GM18907 (cell line): Measurements from ENCODE around the gene TSHZ2.

Experiments
- ATAC-seq: cut with Tn5 transposase; IDR thresholded peaks from one replicate; pipeline ENCODE4 v1.9.1; 2021; ENCODE audit warnings: mild to moderate bottlenecking, moderate library complexity; ENCODE audit not compliant: unreplicated experiment

The TSHZ2 gene

DNA sequence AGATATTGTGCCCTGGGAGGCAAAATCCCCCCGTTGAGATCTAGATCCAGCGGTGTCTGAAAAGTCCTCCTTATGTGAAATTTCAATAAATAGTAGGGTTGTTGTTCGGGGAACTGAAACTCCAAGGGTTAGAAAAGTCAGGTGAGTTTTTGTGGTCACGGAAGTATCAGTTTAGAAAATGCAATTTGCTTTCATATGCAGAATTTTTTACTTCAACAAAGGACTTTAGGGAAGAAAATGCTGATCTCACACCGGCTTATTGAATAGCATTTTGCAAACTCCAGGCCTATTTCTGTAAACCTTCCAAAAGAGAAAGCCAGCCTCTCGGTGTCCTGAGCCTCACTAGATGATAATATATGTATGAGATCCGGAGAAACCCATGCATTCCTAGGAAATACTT, 254.7 kb downstream of the TSHZ2 start:
- ATAC-seq = no peak

DNA sequence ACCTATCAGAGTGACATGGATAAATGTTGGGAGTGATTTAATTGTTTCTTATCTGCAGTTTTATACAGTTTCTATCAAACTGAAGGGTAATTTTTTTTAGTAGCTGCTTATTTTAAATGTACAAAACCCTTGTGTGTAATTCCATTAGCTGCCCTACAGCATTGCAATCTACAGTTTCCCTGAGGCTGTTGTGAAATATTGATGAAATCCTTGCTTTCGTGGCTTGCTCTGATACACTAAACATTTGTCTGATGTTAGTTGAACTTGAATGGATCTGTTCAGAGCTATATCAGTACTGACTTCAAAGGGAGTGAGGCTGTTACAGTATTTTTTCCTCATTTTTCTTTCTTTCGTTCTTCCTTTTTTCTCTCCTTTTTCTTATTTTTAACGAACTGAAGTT, 255.4 kb downstream of the TSHZ2 start:
- no peak for ATAC-seq

DNA sequence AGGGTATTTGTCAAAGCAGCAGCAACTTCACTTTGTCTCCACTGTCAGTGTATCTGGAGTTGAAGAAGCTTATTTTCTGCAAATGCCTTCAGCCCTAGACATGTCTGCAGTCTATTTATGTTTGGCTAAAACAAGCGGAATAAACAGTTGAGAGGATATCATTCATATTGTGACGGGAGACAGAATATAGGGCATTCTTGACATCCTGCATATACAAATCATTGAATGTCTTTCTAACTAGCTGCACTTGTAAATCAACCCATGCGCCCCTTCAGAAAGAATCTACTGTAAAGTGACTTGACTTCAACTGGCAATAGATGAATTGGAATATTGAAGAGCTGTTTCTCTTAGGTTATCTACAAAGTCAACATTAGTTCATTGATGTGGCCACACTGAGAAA, 258.9 kb downstream of the TSHZ2 start:
- no peak for ATAC-seq

DNA sequence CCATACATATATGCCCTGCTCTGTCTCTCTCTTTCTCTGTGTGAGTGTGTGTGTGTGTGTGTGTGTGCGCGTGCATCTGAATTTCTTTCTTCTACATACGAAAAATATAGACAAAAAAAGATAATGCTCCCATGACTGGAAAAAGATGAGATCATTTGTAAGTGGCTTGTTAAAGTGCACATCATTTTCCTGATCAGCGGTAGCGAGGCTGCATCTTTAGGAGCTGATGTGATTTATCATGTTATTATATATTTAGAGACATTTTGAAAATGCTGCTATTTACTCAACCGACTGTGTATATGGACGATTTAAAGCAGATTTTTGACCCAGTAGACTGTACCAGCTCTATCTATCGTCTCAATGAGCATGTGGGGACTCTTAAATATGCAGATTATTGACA, 265.3 kb downstream of the TSHZ2 start:
- ATAC-seq = no peak

DNA sequence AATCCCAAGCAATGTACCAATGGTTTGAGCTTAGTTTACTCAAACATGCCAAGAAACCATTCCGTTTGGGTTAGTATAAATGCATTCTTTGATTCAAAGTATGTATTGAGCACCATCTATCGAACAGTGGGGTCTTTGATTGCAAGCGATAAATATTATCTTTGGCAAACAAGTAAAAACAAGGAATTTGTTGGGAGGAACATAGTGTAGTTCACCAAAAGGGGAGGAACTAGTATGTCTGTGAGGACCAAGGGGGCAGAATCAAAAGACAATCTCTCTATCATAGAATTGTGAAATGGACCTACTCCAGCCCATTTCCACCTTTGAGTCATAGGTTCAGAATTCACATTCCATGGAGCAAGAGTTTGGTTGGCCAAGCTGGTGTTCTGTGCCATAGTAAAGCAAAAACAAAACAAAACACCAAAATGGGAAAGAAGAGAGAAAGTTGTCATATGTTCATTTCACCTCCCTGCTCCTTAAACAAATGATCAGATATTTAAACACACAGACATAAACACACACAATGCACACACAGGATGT, 266.0 kb downstream of the TSHZ2 start:
- no peak for ATAC-seq

DNA sequence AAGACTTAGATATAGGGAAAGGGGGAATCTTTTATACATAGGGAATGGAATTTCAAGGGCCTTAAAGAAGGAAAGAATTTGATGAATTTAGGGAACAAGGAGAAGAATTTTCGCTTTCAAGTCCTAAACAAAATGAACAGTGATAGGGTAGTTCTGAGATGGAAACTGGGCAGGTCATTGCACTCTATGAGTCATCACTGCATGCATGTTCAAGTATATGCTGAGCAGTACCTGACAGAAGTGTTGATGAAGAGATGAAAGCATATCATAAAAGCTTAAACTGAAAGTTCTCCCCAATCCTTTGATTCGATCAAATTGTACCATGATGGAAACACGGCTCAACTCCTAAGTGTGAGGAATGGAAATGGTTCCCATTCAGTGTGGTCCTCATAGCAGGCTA, 271.0 kb downstream of the TSHZ2 start:
- ATAC-seq = no peak

DNA sequence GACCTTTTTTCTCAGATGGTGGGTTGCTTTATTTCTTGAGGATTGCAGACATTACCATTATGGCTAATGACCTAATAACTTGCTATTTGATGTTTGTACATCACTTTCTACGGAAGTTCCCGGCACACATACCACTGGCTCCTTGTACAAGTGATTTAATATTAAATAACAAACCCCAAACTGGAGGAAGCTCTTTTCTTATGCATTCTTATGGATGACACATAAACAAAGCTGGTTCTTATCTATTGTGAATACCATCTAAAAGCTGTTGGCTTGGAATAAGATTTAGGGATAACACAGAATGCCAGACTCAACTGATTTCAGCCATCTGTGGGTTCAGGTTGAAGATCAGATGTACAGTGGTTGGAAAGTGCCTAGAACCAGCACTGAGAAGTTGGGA, 272.6 kb downstream of the TSHZ2 start:
- no peak for ATAC-seq

DNA sequence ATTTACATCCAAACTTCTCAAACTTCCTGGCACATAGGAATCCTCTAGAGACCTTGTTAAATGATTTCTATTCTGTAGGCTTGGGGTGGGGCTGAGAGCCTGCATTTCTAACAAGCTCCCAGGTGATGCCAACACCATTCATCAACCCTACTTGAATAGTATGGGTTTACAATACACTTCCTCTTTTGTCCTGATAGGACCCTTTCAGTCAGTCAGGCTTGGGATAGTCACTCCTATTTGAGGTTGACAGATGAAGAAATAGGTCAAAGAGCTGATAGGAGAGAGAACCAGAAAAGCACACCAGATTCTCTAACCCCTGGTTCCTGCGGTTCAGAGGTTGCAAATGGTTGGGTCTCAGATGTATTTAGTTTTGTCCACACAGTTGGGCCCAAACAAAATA, 273.4 kb downstream of the TSHZ2 start:
- no peak for ATAC-seq

DNA sequence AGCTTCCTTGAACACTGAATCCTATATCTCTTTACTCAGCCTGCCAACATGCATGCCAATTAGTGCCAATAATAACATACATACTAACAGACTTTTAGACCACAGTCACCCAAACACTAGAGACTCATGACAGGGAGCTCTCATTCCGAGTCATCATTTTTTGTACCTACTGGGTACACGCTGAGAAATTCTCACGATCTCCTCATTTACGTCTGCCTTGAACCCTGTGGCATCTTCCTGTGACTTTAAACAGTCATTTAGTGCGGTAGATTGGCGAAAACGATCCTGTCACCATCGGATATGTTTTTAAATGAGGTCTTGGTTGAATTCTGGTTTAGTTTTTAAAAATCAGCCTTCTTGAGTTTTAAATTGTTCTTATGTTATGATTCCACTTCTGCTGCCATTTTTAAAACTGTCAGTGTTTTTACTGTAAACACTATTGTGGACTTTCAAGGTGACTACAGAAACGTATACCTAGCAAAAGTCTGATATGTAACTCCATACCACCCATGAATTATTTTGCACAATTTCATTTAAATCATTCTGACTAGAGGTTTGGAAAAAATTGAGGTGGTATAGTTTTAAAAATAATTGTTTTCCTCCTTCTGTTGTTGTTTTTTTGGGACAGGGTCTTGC, 275.4 kb downstream of the TSHZ2 start:
- ATAC-seq = no peak

DNA sequence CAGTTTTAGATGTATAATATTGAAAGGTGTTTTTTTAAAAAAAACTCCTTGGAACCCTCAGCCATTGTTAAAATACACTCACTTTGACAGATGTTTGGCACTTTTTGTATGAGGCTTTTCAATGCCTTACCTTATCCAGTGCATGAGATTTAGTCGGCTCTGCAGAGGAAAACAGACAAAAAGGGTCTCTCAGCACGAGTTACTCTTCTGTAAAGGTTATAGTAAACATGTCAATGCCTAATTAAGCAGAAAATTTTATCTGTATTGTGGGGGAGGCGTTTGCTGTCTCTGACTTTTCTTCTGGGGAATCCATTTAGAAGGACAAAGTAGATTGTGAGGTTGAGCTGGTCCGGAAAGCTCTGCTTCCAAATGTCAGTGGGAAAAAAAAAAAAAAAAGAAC, 278.3 kb downstream of the TSHZ2 start:
- no peak for ATAC-seq

DNA sequence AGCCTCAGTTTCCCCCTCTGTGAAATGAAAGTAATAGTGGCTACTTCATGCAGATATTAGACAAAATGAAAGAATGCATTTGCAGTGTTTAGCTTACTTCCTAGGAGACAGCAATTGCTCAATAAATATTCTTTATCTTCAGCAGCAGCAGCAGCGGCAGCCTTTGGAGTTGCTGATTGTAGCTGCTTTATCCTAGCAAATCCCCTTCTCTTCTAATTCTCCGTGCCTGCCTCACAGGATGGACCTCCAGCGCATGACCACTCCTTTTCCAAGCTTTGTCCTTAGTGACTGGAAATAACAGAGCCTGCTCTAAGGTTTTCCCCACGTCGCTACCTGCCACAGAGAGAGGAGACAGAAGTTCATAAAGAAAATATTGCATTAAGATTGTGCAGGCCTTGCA, 279.8 kb downstream of the TSHZ2 start:
- no peak for ATAC-seq

DNA sequence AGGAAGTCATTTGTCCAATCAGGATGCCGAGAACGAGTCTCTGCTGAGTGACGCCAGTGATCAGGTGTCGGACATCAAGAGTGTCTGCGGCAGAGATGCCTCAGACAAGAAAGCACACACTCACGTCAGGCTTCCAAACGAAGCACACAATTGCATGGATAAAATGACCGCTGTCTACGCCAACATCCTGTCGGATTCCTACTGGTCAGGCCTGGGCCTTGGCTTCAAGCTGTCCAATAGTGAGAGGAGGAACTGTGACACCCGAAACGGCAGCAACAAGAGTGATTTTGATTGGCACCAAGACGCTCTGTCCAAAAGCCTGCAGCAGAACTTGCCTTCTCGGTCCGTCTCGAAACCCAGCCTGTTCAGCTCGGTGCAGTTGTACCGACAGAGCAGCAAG, 281.5 kb downstream of the TSHZ2 start:
- no peak for ATAC-seq

DNA sequence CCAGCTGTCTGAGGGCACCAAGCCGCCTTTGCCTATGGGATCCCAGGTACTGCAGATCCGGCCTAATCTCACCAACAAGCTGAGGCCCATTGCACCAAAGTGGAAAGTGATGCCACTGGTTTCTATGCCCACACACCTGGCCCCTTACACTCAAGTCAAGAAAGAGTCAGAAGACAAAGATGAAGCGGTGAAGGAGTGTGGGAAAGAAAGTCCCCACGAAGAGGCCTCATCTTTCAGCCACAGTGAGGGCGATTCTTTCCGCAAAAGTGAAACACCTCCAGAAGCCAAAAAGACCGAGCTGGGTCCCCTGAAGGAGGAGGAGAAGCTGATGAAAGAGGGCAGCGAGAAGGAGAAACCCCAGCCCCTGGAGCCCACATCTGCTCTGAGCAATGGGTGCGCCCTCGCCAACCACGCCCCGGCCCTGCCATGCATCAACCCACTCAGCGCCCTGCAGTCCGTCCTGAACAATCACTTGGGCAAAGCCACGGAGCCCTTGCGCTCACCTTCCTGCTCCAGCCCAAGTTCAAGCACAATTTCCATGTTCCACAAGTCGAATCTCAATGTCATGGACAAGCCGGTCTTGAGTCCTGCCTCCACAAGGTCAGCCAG, 283.0 kb downstream of the TSHZ2 start:
- no peak for ATAC-seq

DNA sequence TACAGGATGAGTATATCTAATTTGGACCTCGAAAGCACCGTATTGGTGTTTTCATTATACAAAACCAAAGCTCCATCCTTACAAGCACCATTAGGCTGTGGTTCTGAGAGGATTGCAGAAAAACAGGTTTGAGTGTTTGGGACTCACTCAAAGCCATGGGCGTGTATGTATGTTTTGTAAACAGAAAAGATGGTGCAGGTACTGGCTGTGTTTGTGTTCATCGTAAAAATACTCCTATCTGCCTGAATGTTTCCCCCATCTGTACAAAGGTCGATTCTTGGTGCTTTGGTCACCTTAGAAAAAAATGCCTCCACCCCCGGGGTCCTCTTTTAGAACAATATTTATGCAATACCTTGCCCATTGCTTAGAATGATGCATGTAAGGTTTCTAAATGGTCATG, 286.6 kb downstream of the TSHZ2 start:
- ATAC-seq = no peak

DNA sequence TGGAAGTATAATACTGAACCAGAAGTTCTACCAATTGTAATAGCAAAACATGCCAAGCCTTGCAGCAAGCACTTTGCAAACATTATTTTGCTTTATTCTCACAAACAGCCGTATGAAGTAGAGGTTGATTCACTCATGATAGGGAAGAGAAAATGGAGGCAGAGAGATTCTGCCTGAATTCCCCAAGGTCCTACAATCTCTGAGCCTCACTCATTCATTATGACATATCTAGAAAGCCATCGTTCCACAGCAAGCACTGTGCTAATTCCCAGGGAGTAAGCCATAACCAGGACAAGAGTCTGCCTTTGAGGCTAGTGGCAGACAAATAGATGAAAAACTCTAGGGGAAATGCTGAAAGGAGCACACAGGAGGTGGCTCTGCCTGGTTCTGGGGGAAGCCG, 288.0 kb downstream of the TSHZ2 start:
- no peak for ATAC-seq

DNA sequence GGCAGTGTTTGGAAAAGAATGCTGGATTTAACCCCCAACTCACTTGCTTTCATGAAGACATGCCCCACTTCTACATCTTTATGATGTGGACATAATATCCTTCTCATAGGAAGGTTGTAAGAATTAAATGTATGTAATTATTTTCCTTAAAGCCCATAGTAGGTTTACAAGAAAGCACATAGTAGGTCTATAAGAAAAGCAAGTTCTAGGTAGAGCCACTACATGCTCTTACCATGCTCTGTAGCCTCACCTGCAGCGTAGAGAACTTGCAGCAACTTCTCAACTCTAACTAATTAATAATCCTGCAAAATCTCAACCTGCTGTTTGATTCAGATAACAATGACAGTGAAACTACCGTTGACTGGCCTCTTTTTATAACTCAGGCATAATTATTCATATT, 288.4 kb downstream of the TSHZ2 start:
- ATAC-seq = no peak

DNA sequence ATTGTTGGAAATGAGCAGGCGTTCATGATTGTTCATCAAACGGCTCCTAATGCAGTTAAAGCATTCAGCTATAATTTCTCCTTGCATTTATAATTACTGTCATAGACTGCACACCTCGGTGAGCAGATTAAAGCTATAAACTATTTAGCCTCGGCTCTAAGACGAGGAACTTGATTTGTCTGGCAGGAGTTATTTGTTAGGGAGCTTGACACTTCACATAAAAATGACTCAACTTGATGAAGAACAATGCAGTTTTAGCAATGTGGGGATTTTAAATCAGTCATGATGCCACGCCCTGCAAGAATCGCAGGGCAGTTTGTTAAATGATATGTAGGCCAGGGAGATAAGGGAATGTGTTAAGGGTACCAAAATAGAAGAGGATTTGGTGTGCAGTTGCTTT, 290.2 kb downstream of the TSHZ2 start:
- ATAC-seq = no peak

DNA sequence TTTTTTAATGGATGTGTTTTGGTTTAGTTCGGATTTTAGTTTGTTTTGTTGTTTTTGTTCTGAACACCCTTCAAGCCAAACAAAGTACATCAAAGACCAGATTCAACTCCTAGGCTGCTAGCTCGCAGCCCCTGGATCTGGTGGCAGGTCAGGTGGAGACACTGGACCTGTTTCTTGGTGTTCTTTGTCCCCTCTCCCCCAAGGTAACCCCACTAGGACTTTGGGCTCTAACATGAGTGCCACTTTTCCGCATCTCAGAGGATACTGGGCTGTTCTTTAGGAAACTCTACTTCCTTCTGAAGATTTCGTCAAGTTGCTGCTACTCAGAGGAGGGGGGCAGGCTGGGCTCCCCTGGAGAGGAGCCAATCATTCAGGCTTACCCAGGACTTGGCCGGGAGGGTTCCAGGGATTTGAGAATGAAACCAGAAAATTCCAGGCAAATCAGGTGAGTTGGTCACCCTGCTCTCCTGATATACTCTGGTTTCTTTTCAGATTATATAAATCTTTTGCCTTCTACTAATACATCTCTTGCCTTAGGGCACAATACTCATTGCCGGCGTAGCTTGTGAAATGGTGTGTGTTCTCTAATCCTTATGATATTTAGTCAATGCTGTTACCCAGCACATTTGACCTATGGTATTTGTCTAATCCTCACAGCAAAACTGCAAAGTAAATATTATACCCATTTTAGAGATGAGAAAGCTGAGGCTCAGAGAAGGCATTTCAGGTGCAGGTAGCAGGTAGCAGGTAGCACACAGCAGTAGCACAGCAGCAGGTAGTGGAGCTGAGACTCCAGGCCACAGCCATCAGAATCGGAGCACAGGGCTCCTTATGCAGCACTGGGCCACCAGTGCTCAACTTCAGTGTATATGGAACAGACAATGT, 291.6 kb downstream of the TSHZ2 start:
- no peak for ATAC-seq

DNA sequence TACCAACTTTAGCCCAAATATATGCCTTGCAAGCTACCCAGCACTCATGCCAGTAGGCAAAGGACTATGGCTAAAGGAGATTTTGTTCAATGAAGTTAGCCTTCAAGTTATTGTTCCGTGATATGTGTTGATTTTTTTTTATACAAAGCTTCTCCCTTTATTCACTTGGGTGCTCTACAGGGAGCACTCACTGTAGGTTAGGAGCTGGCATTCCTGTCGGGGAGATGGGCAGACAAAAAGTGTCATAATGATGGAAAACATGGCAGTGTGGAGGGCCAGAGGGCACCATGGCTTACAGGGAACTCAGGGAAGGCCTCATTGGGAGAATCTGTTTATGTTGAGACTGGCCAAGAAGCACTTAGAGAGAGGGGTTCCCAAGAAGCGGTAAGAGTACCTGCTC, 292.4 kb downstream of the TSHZ2 start:
- ATAC-seq = no peak

DNA sequence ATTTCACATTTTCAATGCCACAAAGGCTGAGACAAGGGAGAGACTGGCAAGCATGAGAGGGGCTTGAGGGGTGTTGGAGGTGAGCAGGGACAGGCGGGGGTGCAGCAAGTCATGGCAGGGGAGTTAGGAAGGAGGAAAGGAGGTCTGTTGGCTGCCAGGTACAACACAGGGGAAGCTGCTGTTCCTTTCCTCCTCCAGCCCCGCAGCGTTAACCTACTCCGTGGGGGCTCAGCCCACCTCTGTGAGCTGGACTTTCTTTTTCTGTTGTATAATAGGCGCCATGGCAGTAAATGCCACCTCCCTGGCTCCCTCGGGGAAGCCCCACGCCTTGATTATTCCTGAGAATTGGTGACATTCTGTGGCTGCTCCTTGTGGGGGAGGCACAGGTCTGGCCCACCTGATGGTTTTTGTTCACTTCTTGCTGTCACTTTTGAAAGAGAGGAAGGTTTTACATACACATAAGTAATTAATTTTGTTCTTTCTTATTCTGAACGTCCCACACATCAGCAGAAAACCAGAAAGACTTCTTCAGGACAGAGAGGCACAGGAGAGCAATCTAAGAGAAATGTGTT, 293.2 kb downstream of the TSHZ2 start:
- ATAC-seq = no peak

DNA sequence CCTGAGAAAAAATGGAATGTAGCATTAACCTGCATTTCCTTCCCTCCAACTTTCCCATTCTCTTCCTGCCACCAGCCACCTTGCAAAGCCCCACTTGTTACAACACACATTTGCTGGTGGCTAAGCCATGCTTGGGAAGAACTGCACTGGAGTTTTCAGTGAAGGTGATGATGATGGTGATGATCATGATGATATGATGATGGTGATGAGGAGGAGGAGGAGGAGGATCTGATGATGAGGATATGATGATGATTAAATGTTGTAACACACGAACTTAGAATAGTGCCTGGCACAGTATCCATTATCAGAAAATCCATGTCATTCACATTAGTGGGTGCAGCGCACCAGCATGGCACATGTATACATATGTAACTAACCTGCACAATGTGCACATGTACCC, 297.2 kb downstream of the TSHZ2 start:
- no peak for ATAC-seq
